Measurements from ENCODE around the gene HRCT1. TPM values are rescaled to one million over a fixed set of nuclear protein-coding genes. Genes with fewer than 3 reads are reported as not detected.

HRCT1 gene
- total RNA-seq, 1 experiment from 2014 or later = not detected

DNA sequence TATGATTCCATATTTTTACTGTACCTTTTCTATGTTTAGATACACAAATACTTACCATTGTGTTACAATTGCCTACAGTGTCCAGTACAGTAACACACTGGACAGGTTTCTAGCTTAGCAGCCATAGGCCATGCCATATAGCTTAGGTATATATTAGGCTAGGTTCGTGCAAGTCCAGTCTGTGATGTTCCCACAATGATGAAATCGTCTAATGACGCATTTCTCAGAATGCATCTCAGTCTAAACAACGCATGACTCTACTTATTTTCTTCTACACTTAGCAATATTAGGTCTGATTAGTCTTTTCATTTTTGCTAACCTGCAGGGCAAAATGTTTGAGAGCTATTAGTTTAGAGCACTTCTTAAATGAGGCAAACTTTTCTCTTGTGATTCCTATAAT lies 29.3 kb downstream of the HRCT1 start:
- H3K14ac ChIP-seq (ENCODE audit: insufficient read depth, low read length) = no peak overlapping the region
- no peak overlapping the region for H3K27ac ChIP-seq (ENCODE audit: insufficient read length, low read depth, low read length)
- no peak overlapping the region for H2BK5ac ChIP-seq (ENCODE audit: insufficient read length, low read length)

More for the DNA sequence above, 29.3 kb downstream of the HRCT1 start:
- H3K23me2 ChIP-seq (ENCODE audit: insufficient read length, low read depth, low read length, poor library complexity, severe bottlenecking) = no peaks in the 10 kb centered on the region
- H2BK12ac ChIP-seq (ENCODE audit: insufficient read length, low read depth, low read length) = no peak overlapping the region
- no peaks in the 10 kb centered on the region for H3K36me3 Mint-ChIP-seq (ENCODE audit: insufficient read depth in 1 of 3, low read depth in 3 of 3)
- H3T11ph ChIP-seq (ENCODE audit: low read length) = no peak overlapping the region
- no peaks in the 10 kb centered on the region for H3K79me2 ChIP-seq (ENCODE audit: insufficient read depth, low read length)
- no peaks in the 10 kb centered on the region for H4K20me1 ChIP-seq (ENCODE audit: control insufficient read depth, insufficient read depth, insufficient read length)
- H3K4me1 ChIP-seq (ENCODE audit: insufficient read depth, low read length) = no peaks in the 10 kb centered on the region
- no peak for DNase-seq
- 0 out of 5 replicates have a peak, but pooled peaks cover 0 to 3% of the 10 kb centered on the region in 2 experiments for H3K9me3 Mint-ChIP-seq
- H2AFZ ChIP-seq (ENCODE audit: low read length) = no peak overlapping the region
- no peaks in the 10 kb centered on the region for H3K27me3 ChIP-seq (ENCODE audit: insufficient read depth, low read length)
- H2BK120ac ChIP-seq (ENCODE audit: low read depth, low read length, poor library complexity, severe bottlenecking) = no peak overlapping the region
- H4K8ac ChIP-seq (replicated peaks; ENCODE audit: insufficient read length, low read depth, low read length) = no peak overlapping the region
- no peak overlapping the region for H4K5ac ChIP-seq (ENCODE audit: insufficient read length, low read depth, low read length)
- H3K4me2 ChIP-seq (ENCODE audit: insufficient read depth, insufficient read length, low read length) = no peak overlapping the region
- H2BK20ac ChIP-seq (ENCODE audit: low read depth, low read length, poor library complexity, severe bottlenecking) = no peak overlapping the region
- peaks cover 18% of the 10 kb centered on the region for H3K27me3 Mint-ChIP-seq (ENCODE audit: low read depth)
- no peak overlapping the region for H4K91ac ChIP-seq (ENCODE audit: insufficient read length, low read depth, low read length)
- no peak overlapping the region for H3K23ac ChIP-seq (ENCODE audit: insufficient read length, low read depth, low read length)
- no peaks in the 10 kb centered on the region for H3K4me1 Mint-ChIP-seq
- H3K4ac ChIP-seq (ENCODE audit: low read depth, low read length) = no peak overlapping the region
- H3K18ac ChIP-seq (ENCODE audit: insufficient read length, low read depth, low read length) = no peak overlapping the region
- no peaks in the 10 kb centered on the region for H3K9me3 ChIP-seq (ENCODE audit: control insufficient read depth, low read depth, low read length)
- H3K27ac Mint-ChIP-seq = no peak overlapping the region
- no peak overlapping the region for H3K4me3 Mint-ChIP-seq
- no peak overlapping the region for H3K9ac ChIP-seq (ENCODE audit: extremely low read depth, insufficient read length, low read length)
- no CpG with 5 or more reads among the region's 4 CpGs for WGBS (ENCODE audit: extremely low coverage, insufficient read length, low lambda C conversion rate)
- H3K56ac ChIP-seq (ENCODE audit: insufficient read length, low read depth, low read length) = no peak overlapping the region
- H2AK5ac ChIP-seq (ENCODE audit: insufficient read length, low read length) = no peak overlapping the region
- no peaks in the 10 kb centered on the region for H3K79me1 ChIP-seq (ENCODE audit: insufficient read depth, low read depth, low read length, poor library complexity, severe bottlenecking)
- H2BK15ac ChIP-seq (ENCODE audit: low read depth, low read length) = no peak overlapping the region
- TF ChIP-seq, protein P1, sequence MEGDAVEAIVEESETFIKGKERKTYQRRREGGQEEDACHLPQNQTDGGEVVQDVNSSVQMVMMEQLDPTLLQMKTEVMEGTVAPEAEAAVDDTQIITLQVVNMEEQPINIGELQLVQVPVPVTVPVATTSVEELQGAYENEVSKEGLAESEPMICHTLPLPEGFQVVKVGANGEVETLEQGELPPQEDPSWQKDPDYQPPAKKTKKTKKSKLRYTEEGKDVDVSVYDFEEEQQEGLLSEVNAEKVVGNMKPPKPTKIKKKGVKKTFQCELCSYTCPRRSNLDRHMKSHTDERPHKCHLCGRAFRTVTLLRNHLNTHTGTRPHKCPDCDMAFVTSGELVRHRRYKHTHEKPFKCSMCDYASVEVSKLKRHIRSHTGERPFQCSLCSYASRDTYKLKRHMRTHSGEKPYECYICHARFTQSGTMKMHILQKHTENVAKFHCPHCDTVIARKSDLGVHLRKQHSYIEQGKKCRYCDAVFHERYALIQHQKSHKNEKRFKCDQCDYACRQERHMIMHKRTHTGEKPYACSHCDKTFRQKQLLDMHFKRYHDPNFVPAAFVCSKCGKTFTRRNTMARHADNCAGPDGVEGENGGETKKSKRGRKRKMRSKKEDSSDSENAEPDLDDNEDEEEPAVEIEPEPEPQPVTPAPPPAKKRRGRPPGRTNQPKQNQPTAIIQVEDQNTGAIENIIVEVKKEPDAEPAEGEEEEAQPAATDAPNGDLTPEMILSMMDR (conservative IDR thresholded peaks at IDR 0.05) = no peak

Measured in H9 (cell line).